Measurements from ENCODE around the gene SIT1.

SIT1 gene

DNA sequence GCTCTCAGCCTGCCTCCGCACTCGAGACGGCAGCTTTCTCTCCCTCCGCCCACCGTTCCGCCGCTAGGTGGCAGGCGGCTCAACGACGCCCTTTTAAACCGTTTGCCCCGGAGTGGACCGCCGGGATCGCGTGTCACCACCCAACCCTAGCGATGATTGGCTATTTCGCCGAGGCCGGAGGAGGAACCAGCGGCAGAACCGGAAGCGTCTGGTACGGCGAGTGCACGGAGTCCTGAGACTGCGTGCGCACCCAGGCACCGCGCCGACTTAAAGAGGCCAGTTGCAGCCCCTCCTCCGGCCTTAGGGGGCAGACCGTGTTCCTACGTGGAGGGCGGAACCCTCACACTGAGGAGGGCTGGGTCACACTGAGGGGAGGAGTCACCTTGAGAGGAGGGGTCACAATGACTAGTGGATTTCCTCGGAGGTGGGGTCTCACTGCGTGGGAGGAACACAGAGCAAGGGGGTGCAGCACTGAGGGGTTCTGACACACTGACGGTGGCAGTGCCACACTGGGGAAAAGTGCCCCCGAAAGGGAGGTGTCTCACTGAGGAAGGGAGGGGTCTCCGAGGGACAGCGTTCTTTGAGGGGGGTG is 46.6 kb downstream of the SIT1 start:
- POLR2A ChIA-PET (ENCODE audit: low non-redundant PET): no interaction called here
- CTCF ChIA-PET: interaction anchor here (0.6 to 1.1 kb wide), 21 partner anchors 11 to 1410 kb away, joined by 3 to 9 read pairs (median 3); partner anchors contain the start of genes CCDC107 and RMRP
- H3K27ac ChIP-seq: peak overlapping the region; percentile 92
- DNase-seq (ENCODE audit: low spot score): peak; percentile 100
- TF ChIP-seq CTCF (conservative IDR thresholded peaks at IDR 0.05; ENCODE audit: low read depth): peak; percentile 100

- ChIA-PET POLR2A (ENCODE audit: low non-redundant PET) (no interaction called here), CTCF (interaction anchor here (0.6 to 1.1 kb wide), 20 partner anchors 11 to 1409 kb away, joined by 3 to 9 read pairs (median 3); partner anchors contain the start of genes CCDC107 and RMRP)
- DNase-seq (ENCODE audit: low spot score): peak; percentile 50
- no peak for TF ChIP-seq CTCF (conservative IDR thresholded peaks at IDR 0.05; ENCODE audit: low read depth)
- peak overlapping the region; percentile 92 for H3K27ac ChIP-seq
These were observed 47.2 kb downstream of the SIT1 start for GRCh38 chr9:35603506-35603985.

DNA sequence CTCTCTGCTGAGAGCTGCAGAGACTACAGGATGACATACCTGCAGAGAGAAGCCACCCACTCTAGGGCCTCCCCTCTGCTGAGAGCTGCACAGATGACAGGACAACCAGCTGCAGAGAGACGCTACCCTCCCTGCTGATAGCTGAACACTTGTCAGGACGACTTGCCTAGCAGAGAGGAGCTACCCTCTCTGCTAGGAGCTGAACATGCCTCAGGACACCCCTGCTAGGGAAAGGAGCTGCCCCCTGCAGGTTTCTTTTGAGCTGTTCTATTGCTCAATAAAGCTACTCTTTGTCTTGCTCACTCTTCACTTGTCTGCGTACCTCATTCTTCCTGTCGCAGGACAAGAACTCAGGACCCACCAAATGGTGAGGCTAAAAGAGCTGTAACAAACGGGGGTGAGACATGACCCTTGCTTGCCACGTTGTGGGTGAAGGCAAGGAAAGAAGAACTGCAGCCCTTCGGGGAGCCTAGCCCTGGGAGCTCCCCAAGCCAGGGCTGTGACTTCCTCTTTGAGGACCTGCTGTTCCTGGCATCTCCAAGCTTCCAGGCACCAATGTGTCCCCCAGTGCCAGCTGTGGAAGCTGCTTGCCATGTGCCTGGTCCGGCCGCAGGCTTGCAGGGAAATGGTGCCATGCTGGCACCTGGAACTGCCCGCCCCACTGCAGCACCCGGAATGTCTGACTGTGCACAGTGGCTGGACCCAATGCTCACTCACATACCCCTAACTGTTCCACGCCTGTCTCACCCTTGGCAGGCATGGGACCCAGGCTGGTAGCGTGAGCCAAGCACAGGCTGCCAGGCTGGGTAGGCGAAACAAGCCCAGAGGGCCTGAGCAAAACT is 50.7 kb downstream of the SIT1 start:
- TF ChIP-seq CTCF (conservative IDR thresholded peaks at IDR 0.05; ENCODE audit: low read depth): no peak
- CTCF ChIA-PET: interaction anchor here (0.6 kb wide), 2 partner anchors 184 to 305 kb away, joined by 3 read pairs; no protein-coding TSS in a partner anchor
- H3K27ac ChIP-seq: no peak overlapping the region
- POLR2A ChIA-PET (ENCODE audit: low non-redundant PET): no interaction called here
- no peak for DNase-seq (ENCODE audit: low spot score)
